ENCODE measurements around the gene TMEM17.
"Not testable (repeated sequence)": the region's sequence is repeated elsewhere in the genome, so short reads cannot be mapped to it uniquely, and the experiment has no call there.

The TMEM17 gene

GRCh38 chr2:62527478-62528210 is 21.6 kb upstream of the TMEM17 start:
- Histone ChIP-seq H3K36me3 (ENCODE audit: insufficient read depth, low read length) (no peaks in the 10 kb centered on the region), H3K9ac (ENCODE audit: low read depth, low read length) (no peak overlapping the region), H3K4me1 (ENCODE audit: insufficient read depth, low read length) (peaks cover 11% of the 10 kb centered on the region), H3K9me3 (ENCODE audit: control insufficient read depth, insufficient read depth, low read length) (peaks cover 8% of the 10 kb centered on the region; the same call in 1 of the 2 replicates)

- peaks cover 12% of the 10 kb centered on the region; the same call in 1 of the 2 replicates for H3K9me3 ChIP-seq (ENCODE audit: control insufficient read depth, insufficient read depth, low read length)
- H3K36me3 ChIP-seq (ENCODE audit: insufficient read depth, low read length): no peaks in the 10 kb centered on the region
- peaks cover 11% of the 10 kb centered on the region for H3K4me1 ChIP-seq (ENCODE audit: insufficient read depth, low read length)
- H3K9ac ChIP-seq (ENCODE audit: low read depth, low read length): no peak overlapping the region
Measured at GRCh38 chr2:62526531-62527381, 20.8 kb upstream of the TMEM17 start.

- H3K4me1 ChIP-seq (ENCODE audit: insufficient read depth, low read length): peaks cover 11% of the 10 kb centered on the region
- no peak overlapping the region for H3K9ac ChIP-seq (ENCODE audit: low read depth, low read length)
- no peaks in the 10 kb centered on the region for H3K36me3 ChIP-seq (ENCODE audit: insufficient read depth, low read length)
- H3K9me3 ChIP-seq (ENCODE audit: control insufficient read depth, insufficient read depth, low read length): peaks cover 15% of the 10 kb centered on the region; the same call in 1 of the 2 replicates
Measured at GRCh38 chr2:62525549-62526269, 19.7 kb upstream of the TMEM17 start.

GRCh38 chr2:62524293-62524941 is 18.4 kb upstream of the TMEM17 start:
- no peak overlapping the region for H3K9ac ChIP-seq (ENCODE audit: low read depth, low read length)
- H3K36me3 ChIP-seq (ENCODE audit: insufficient read depth, low read length): no peaks in the 10 kb centered on the region
- peaks cover 11% of the 10 kb centered on the region for H3K4me1 ChIP-seq (ENCODE audit: insufficient read depth, low read length)
- peaks cover 16% of the 10 kb centered on the region; the same call in 1 of the 2 replicates for H3K9me3 ChIP-seq (ENCODE audit: control insufficient read depth, insufficient read depth, low read length)

GRCh38 chr2:62521061-62521460 is 15.1 kb upstream of the TMEM17 start:
- H3K9me3 ChIP-seq (ENCODE audit: control insufficient read depth, insufficient read depth, low read length): peaks cover 16% of the 10 kb centered on the region; the same call in 1 of the 2 replicates
- H3K9ac ChIP-seq (ENCODE audit: low read depth, low read length); H3K4me1 ChIP-seq (ENCODE audit: insufficient read depth, low read length); H3K36me3 ChIP-seq (ENCODE audit: insufficient read depth, low read length): not testable (repeated sequence)

GRCh38 chr2:62512384-62512783 is 6.4 kb upstream of the TMEM17 start:
- no peaks in the 10 kb centered on the region for H3K9me3 ChIP-seq (ENCODE audit: control insufficient read depth, insufficient read depth, low read length)
- no peaks in the 10 kb centered on the region for H3K4me1 ChIP-seq (ENCODE audit: insufficient read depth, low read length)
- H3K9ac ChIP-seq (ENCODE audit: low read depth, low read length): no peak overlapping the region
- H3K36me3 ChIP-seq (ENCODE audit: insufficient read depth, low read length): no peaks in the 10 kb centered on the region

GRCh38 chr2:62511636-62512035 is 5.6 kb upstream of the TMEM17 start:
- Histone ChIP-seq H3K9me3 (ENCODE audit: control insufficient read depth, insufficient read depth, low read length) (no peaks in the 10 kb centered on the region), H3K36me3 (ENCODE audit: insufficient read depth, low read length) (no peaks in the 10 kb centered on the region), H3K9ac (ENCODE audit: low read depth, low read length) (no peak overlapping the region), H3K4me1 (ENCODE audit: insufficient read depth, low read length) (no peaks in the 10 kb centered on the region)

- H3K9me3 ChIP-seq (ENCODE audit: control insufficient read depth, insufficient read depth, low read length): no peaks in the 10 kb centered on the region
- no peaks in the 10 kb centered on the region for H3K4me1 ChIP-seq (ENCODE audit: insufficient read depth, low read length)
- peak overlapping the region; percentile 66 for H3K9ac ChIP-seq (ENCODE audit: low read depth, low read length)
- no peaks in the 10 kb centered on the region for H3K36me3 ChIP-seq (ENCODE audit: insufficient read depth, low read length)
Measured at GRCh38 chr2:62506421-62506750, 391 bp upstream of the TMEM17 start.

GRCh38 chr2:62505109-62505749 is 766 bp downstream of the TMEM17 start:
- peak overlapping the region; percentile 66; the same call in 1 of the 2 replicates for H3K9ac ChIP-seq (ENCODE audit: low read depth, low read length)
- H3K36me3 ChIP-seq (ENCODE audit: insufficient read depth, low read length): no peaks in the 10 kb centered on the region
- no peaks in the 10 kb centered on the region for H3K9me3 ChIP-seq (ENCODE audit: control insufficient read depth, insufficient read depth, low read length)
- no peaks in the 10 kb centered on the region for H3K4me1 ChIP-seq (ENCODE audit: insufficient read depth, low read length)

- Histone ChIP-seq H3K9me3 (ENCODE audit: control insufficient read depth, insufficient read depth, low read length) (no peaks in the 10 kb centered on the region), H3K36me3 (ENCODE audit: insufficient read depth, low read length) (no peaks in the 10 kb centered on the region), H3K9ac (ENCODE audit: low read depth, low read length) (no peak overlapping the region), H3K4me1 (ENCODE audit: insufficient read depth, low read length) (no peaks in the 10 kb centered on the region)
Measured at GRCh38 chr2:62504657-62505056, 1.3 kb downstream of the TMEM17 start.

- Histone ChIP-seq H3K4me1 (ENCODE audit: insufficient read depth, low read length) (no peaks in the 10 kb centered on the region), H3K9ac (ENCODE audit: low read depth, low read length) (no peak overlapping the region), H3K36me3 (ENCODE audit: insufficient read depth, low read length) (no peaks in the 10 kb centered on the region), H3K9me3 (ENCODE audit: control insufficient read depth, insufficient read depth, low read length) (no peaks in the 10 kb centered on the region)
Measured at GRCh38 chr2:62501794-62502500, 4.0 kb downstream of the TMEM17 start.

GRCh38 chr2:62501069-62501468 is 4.9 kb downstream of the TMEM17 start:
- Histone ChIP-seq H3K9ac (ENCODE audit: low read depth, low read length) (no peak overlapping the region), H3K4me1 (ENCODE audit: insufficient read depth, low read length) (no peaks in the 10 kb centered on the region), H3K36me3 (ENCODE audit: insufficient read depth, low read length) (no peaks in the 10 kb centered on the region), H3K9me3 (ENCODE audit: control insufficient read depth, insufficient read depth, low read length) (no peaks in the 10 kb centered on the region)

GRCh38 chr2:62499430-62500060 is 6.5 kb downstream of the TMEM17 start:
- Histone ChIP-seq H3K9me3 (ENCODE audit: control insufficient read depth, insufficient read depth, low read length) (no peaks in the 10 kb centered on the region), H3K36me3 (ENCODE audit: insufficient read depth, low read length) (no peaks in the 10 kb centered on the region), H3K4me1 (ENCODE audit: insufficient read depth, low read length) (no peaks in the 10 kb centered on the region), H3K9ac (ENCODE audit: low read depth, low read length) (no peak overlapping the region)
